ENCODE measurements around the gene TARBP1. TPM values are rescaled to one million over a fixed set of nuclear protein-coding genes. Genes with fewer than 3 reads are reported as not detected.
A peak's percentile ranks its signal among the peaks of the same experiment; 100 is the strongest.
"Not testable (repeated sequence)": the region's sequence is repeated elsewhere in the genome, so short reads cannot be mapped to it uniquely, and the experiment has no call there.

TARBP1 gene
- total RNA-seq, 2 donors from 2014 or later: 25.3 to 51.4 TPM

DNA sequence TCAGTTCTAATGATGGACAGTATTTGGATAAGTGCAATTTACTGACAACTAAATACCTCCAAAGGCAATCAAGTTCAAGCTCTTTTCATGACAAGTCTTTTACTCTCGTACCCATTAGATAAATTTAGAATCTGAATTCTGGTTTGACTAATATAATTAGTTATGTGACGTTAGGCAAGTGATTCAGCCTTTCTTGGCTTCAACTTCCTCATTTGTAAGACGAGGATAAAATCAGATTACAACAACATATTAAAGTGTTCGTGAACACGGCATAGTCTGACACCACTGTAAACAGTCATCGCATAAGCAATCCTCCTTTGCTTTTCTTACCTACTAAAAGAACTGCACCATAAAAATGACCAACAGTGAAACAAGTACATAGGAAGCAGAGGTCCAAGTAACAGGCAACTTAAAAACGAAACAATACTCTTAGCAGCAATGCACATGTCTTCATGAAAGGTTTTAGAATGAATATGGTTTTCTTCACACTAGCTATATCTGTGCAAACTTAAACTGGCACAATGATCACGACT is 80.1 kb downstream of the TARBP1 start:
- DNase-seq (ENCODE audit: low spot score): no peak
- Mint-ChIP-seq H3K36me3 (peaks cover 12% of the 10 kb centered on the region), H3K4me3 (peak overlapping the region; percentile 83), H3K27me3 (no peaks in the 10 kb centered on the region), H3K27ac (peak overlapping the region; percentile 85 to 92), H3K9me3 (no peaks in the 10 kb centered on the region), H3K4me1 (ENCODE audit: low read depth in 2 of 2) (peaks cover 35 to 48% of the 10 kb centered on the region in 2 donors)
- ATAC-seq: peak; percentile 88 to 93

DNA sequence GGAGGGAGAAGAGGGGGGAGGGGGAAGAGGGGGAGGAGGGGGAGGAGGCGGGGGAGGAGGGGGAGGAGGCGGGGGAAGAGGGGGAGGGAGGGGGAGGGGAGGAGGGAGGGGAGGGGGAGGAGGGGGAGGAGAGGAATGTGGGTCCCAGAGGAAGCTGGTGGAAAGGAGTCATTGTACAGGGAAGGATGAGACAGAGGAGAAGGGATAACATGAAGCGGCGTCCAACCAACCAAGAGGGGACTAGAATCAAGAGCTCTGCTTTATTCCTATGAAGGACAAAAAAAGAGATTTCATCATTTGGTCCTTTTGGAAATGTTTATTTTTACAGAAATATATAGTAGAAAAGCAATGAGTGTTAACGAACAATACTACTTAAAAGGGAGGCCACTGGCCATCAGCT is 81.2 kb downstream of the TARBP1 start:
- Mint-ChIP-seq H3K4me3 (no peak overlapping the region), H3K27ac (peak overlapping the region in 1 of 2 donors; percentile 85), H3K4me1 (ENCODE audit: low read depth in 2 of 2) (peaks cover 31 to 42% of the 10 kb centered on the region in 2 donors), H3K36me3 (peaks cover 8% of the 10 kb centered on the region), H3K27me3 (no peaks in the 10 kb centered on the region), H3K9me3 (no peaks in the 10 kb centered on the region)
- DNase-seq (ENCODE audit: low spot score) (no peak), ATAC-seq (no peak)

DNA sequence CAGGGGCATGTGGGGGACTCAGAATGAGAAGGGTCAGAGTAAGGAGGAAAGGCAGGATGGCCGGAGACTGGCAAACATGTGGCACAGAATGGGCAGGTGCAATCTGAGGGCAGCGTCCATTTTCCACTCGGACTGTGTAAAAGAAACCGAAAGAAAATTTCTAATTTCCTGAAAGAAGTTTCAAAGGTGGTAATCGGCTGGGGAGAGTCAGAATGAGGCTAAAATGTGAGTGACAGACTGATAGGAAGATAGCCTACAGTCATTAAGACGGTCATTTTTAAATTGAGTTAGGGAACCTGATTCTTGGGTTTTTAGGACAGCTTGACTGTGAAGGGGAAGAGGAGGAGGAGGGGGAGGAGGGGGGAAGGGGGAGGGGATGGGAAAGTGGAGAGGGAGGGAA is 82.1 kb downstream of the TARBP1 start:
- ATAC-seq: no peak
- no peak for DNase-seq (ENCODE audit: low spot score)
- peak overlapping the region; percentile 56 for H3K4me3 Mint-ChIP-seq
- no peaks in the 10 kb centered on the region for H3K27me3 Mint-ChIP-seq
- H3K9me3 Mint-ChIP-seq: no peaks in the 10 kb centered on the region
- H3K36me3 Mint-ChIP-seq: peaks cover 8% of the 10 kb centered on the region
- peak overlapping the region; percentile 77 to 82 for H3K27ac Mint-ChIP-seq
- H3K4me1 Mint-ChIP-seq (ENCODE audit: low read depth in 2 of 2): peaks cover 29 to 38% of the 10 kb centered on the region in 2 donors

DNA sequence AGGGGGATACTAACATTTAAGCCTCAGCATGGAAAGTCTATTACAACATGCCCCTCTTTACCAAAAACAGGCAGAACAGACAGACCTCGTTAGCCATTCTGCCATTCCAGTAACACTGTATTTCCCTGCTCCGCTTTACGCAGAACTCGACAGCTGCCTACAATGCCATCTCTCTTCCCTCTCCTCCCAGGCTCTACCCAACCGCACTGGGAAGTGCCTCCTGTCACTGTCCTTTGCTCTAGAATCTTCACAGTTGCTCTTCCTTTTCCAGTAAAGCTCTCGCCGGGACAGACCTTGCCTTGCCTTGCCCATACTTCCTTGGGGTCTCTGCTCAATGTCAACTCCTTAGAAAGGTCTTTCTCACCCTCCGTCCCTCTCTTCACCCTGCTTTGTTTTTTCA is 82.9 kb downstream of the TARBP1 start:
- Mint-ChIP-seq H3K4me3 (no peak overlapping the region), H3K36me3 (peaks cover 12% of the 10 kb centered on the region), H3K27me3 (no peaks in the 10 kb centered on the region), H3K27ac (no peak overlapping the region), H3K4me1 (ENCODE audit: low read depth in 2 of 2) (peaks cover 21 to 30% of the 10 kb centered on the region in 2 donors), H3K9me3 (no peaks in the 10 kb centered on the region)
- DNase-seq (ENCODE audit: low spot score): no peak
- ATAC-seq: no peak

DNA sequence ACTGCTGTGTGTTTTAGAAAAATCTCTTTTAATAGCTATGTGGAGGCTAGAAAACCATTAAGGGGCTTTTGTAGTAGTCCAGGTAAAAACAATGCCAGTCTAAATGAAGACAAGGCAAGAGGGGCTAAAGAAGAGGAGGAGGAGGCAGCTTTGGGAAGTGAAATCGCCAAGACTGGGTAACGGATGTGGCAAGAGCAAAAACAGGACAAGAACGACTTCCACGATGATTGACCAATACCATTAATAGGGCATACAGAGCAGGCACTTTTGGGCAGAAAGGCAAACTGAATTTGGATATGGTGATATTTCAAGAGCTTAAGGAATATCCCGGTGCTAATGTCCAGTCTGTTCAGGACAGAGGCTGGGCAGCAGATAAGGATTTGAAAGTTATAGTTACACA is 83.7 kb downstream of the TARBP1 start:
- ATAC-seq (no peak), DNase-seq (ENCODE audit: low spot score) (no peak)
- Mint-ChIP-seq H3K27ac (peak overlapping the region in 1 of 2 donors; percentile 2), H3K27me3 (no peaks in the 10 kb centered on the region), H3K36me3 (peaks cover 12% of the 10 kb centered on the region), H3K9me3 (no peaks in the 10 kb centered on the region), H3K4me1 (ENCODE audit: low read depth in 2 of 2) (peaks cover 14 to 23% of the 10 kb centered on the region in 2 donors), H3K4me3 (no peak overlapping the region)

DNA sequence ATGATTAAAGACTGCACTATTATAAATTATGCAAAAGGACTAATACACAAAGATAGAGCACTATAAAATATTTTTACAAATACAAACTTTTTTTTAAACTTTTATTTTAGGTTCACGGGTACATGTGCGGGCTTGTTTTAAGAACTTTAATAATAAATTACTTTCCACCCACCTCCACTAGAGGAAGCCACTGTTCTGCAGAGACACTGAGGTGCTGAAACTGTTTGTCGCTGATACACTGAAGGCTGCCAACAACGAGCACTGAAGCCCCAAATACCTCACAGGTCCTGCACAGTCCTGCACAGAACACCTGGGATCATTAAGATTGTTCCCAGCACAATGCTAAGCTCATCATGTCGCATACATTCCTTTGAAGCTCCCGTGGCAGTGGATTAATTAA is 85.8 kb downstream of the TARBP1 start:
- Mint-ChIP-seq H3K4me3 (no peak overlapping the region), H3K27ac (no peak overlapping the region), H3K4me1 (ENCODE audit: low read depth in 2 of 2) (peaks cover 4 to 6% of the 10 kb centered on the region in 2 donors), H3K36me3 (peaks cover 12% of the 10 kb centered on the region), H3K27me3 (no peaks in the 10 kb centered on the region), H3K9me3 (no peaks in the 10 kb centered on the region)
- DNase-seq (ENCODE audit: low spot score) (no peak), ATAC-seq (no peak)

DNA sequence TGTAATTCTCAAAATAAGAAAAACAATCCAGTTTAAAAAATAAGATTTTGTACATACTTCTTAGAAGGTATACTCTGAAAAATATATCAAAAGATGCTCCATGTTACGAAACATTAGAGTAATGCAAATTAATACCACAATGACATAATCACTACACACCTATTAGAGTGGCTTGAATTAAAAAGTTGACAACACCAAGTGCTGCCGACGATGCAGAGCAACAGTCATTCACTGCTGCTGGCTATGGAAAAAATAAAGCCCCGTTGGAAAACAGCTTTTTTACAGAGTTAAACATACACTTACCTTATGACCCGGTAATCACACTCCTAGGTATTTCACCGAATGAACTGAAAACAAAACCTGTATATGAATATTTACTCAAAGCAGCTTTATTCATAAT is 90.9 kb downstream of the TARBP1 start:
- Mint-ChIP-seq H3K36me3 (peaks cover 11% of the 10 kb centered on the region), H3K9me3 (no peaks in the 10 kb centered on the region), H3K27ac (no peak overlapping the region), H3K27me3 (no peaks in the 10 kb centered on the region), H3K4me3 (no peak overlapping the region), H3K4me1 (ENCODE audit: low read depth in 2 of 2) (peaks cover 0 to 4% of the 10 kb centered on the region in 2 donors)
- no peak for ATAC-seq
- DNase-seq (ENCODE audit: low spot score): no peak

DNA sequence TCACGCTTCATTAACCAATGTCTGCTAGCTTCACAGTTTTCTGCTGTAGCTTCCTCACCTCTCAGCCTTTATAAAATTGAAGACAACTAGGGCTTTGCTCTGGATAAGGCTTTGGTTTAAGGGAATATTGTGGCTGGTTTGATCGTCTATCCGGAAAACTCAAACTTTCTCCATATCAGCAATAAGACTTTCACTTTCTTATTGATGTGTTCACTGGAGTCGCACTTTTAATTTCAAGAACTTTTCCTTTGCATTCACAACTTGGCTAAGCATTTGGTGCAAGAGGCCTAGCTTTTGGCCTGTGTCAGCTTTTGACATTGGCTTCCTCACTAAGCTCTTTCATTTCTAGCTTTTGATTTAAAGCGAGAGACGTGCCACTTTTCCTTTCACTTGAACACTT is 92.9 kb downstream of the TARBP1 start:
- H3K27ac Mint-ChIP-seq: peak overlapping the region; percentile 27 to 50

DNA sequence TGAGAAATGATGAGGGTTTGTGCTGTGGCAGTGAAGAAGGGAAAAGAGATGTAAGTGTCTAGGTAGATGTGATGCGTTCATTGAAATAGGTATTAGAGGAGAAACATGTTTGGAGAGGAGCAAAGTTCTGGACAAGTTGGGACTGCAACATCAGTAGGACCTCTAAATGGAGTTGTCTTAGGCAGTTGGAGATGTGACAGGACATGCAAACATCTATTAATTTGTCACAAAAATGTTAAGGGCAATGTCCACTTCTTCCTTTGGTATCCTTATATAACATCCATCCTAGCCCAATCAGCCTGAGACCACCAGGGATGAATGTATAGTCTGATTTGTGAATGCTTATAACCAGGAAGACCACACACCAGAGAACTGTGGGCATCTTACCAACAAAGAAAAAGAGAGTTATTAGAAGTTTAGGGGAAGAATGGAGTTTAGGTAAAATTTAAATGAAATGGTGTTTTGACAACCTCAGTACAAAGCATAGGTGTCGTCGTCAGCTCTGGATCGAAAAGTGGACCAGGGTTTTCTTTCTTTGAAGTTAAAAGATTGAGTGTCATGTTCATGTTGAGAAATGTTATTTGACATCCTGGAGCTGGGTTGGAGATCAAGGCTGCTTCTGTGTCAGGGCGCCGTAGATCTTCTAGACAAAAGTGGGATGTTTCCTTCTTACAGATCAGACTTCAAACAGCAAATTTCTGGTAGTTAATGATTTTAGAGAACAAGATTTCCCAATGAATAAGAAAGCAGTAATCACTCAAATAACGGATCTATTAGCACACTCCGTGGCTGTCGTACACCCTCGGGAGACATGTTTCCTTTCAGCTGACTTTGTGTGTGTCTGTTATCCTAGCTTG is 97.1 kb downstream of the TARBP1 start:
- Mint-ChIP-seq H3K4me3 (no peak overlapping the region), H3K4me1 (ENCODE audit: low read depth in 2 of 2) (peaks cover 21 to 24% of the 10 kb centered on the region in 2 donors), H3K9me3 (no peaks in the 10 kb centered on the region), H3K27ac (peak overlapping the region in 1 of 2 donors; percentile 7), H3K27me3 (no peaks in the 10 kb centered on the region), H3K36me3 (peaks cover 43% of the 10 kb centered on the region)
- DNase-seq (ENCODE audit: low spot score) (no peak), ATAC-seq (no peak)

More for the DNA sequence above, 92.9 kb downstream of the TARBP1 start:
- H3K9me3 Mint-ChIP-seq: no peaks in the 10 kb centered on the region
- no peaks in the 10 kb centered on the region for H3K27me3 Mint-ChIP-seq
- no peak overlapping the region for H3K4me3 Mint-ChIP-seq
- DNase-seq (ENCODE audit: low spot score): no peak
- H3K36me3 Mint-ChIP-seq: peaks cover 14% of the 10 kb centered on the region
- peaks cover 5 to 13% of the 10 kb centered on the region in 2 donors for H3K4me1 Mint-ChIP-seq (ENCODE audit: low read depth in 2 of 2)
- no peak for ATAC-seq

DNA sequence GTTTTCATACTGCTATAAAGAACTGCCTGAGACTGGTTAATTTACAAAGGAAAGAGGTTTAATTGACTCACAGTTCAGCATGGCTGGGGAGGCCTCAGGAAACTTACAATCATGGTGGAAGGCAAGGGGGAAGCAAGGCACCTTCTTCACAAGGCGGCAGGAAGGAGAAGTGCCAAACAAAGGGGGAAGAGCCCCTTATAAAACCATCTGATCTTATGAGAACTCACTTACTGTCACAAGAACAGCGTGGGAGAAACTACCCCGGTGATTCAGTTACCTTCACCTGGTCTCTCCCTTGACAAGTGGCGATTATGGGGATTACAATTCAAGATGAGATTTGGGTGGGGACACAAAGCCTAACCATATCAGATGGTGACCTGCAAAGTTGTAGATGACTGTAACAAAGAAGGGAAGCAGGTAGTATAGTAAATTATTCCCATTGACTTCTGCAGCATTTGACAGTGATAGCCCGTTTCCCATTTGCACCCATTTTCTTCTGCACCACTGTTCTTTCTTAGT is 99.3 kb downstream of the TARBP1 start:
- DNase-seq (ENCODE audit: low spot score); H3K9me3 Mint-ChIP-seq; H3K27ac Mint-ChIP-seq; H3K27me3 Mint-ChIP-seq; H3K4me3 Mint-ChIP-seq; ATAC-seq: not testable (repeated sequence)
- H3K36me3 Mint-ChIP-seq: peaks cover 47% of the 10 kb centered on the region
- H3K4me1 Mint-ChIP-seq (ENCODE audit: low read depth in 2 of 2): peaks cover 26 to 34% of the 10 kb centered on the region in 2 donors

DNA sequence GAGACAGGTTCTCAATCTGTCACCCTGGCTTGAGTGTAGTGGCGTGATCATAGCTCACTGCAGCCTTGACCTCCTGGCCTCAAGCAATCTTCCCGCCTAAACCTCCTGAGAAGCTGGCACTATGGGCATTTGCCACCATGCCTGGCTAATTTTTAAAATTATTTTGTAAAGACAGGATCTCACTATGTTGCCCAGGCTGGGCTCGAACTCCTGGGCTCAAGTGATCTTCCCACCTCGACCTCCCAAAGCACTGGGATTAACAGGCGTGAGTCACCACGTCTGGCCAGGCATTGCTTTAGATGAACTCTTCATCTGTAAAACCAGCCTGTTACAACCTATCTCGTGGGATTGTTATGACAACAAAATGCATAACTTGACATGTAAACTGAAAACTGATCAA is 103.3 kb downstream of the TARBP1 start:
- H3K4me3 Mint-ChIP-seq: peak overlapping the region; percentile 39
- H3K4me1 Mint-ChIP-seq (ENCODE audit: low read depth in 2 of 2): peaks cover 33 to 49% of the 10 kb centered on the region in 2 donors
- H3K27ac Mint-ChIP-seq: peak overlapping the region in 1 of 2 donors; percentile 25
- H3K9me3 Mint-ChIP-seq: no peaks in the 10 kb centered on the region
- DNase-seq (ENCODE audit: low spot score) (no peak), ATAC-seq (no peak)
- peaks cover 48% of the 10 kb centered on the region for H3K36me3 Mint-ChIP-seq
- peaks cover 0 to 2% of the 10 kb centered on the region in 2 donors for H3K27me3 Mint-ChIP-seq

DNA sequence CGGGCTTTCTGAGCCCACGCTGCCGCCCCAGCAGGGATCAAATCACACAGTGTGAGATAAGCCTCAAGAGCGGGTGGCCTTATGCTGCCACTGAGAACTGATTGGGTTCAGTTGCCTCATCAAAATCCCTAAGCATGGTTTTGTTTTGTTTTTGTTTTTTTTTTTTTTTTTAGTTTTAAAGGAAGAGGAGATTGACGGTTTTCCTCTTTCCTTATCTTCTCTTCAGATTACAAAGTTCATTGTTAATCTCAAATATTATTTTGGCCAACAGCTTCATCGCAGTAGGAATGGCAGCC is 105.1 kb downstream of the TARBP1 start:
- peaks cover 35 to 50% of the 10 kb centered on the region in 2 donors for H3K4me1 Mint-ChIP-seq (ENCODE audit: low read depth in 2 of 2)
- DNase-seq (ENCODE audit: low spot score) (no peak), ATAC-seq (peak in 1 of 2 donors; percentile 41)
- peak overlapping the region; percentile 98 to 100 for H3K27ac Mint-ChIP-seq
- H3K4me3 Mint-ChIP-seq: peak overlapping the region; percentile 90
- H3K9me3 Mint-ChIP-seq: no peaks in the 10 kb centered on the region
- peaks cover 0 to 6% of the 10 kb centered on the region in 2 donors for H3K27me3 Mint-ChIP-seq
- H3K36me3 Mint-ChIP-seq: peaks cover 34% of the 10 kb centered on the region

DNA sequence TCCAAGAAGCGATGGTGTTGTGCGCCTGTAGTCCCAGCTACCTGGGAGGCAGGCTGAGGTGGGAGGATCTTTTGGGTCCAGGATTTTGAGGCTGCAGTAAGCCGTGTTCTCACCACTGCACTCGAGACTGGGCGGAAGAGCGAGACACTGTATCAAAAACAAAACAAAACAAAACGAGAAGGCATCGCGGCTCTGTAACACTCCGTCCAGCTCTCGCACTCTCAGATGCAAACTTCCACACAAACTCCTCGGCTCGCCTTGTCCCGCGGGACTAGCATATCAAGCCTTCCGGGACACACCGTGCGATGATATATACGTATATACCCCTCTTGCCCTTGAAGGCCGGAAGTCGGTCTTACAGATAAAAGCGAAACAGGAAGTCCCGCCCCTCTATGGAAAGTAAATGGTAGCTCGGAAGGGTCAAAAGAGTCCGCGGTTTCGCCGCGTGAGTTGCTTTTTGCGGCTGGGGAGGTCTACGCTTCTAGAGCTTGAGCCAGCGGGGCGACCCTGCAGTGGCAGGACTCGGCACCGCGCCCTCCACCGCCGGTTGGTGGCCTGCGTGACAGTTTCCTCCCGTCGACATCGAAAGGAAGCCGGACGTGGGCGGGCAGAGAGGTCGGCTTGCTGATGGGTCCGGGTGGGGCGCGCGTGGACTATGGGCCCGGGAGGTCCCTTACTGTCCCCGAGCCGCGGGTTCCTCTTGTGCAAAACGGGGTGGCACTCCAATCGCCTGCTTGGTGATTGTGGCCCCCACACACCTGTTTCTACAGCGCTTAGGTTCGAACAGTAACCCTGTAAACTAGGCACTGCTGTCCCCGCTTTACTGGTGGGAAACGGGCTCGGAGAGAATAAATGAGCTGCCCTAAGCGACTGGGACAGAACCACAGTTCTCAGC is 105.7 kb downstream of the TARBP1 start, which contains the start of gene COA6:
Gene COA6, plus strand, starts transcription at position 393 of the 895 bp plus-strand sequence. Its CDS starts 11 bp downstream, at position 404.
- peaks cover 2 to 10% of the 10 kb centered on the region in 2 donors for H3K27me3 Mint-ChIP-seq
- H3K9me3 Mint-ChIP-seq: no peaks in the 10 kb centered on the region
- H3K4me1 Mint-ChIP-seq (ENCODE audit: low read depth in 2 of 2): peaks cover 36 to 52% of the 10 kb centered on the region in 2 donors
- DNase-seq (ENCODE audit: low spot score) (peak; percentile 96), ATAC-seq (peak; percentile 94 to 95)
- H3K36me3 Mint-ChIP-seq: peaks cover 29% of the 10 kb centered on the region
- peak within 1 kb of the TSS; percentile 90 for H3K4me3 Mint-ChIP-seq
- H3K27ac Mint-ChIP-seq: peak within 1 kb of the TSS; percentile 98 to 100

All from natural killer cell treated with Interleukin-12 subunit alpha and Interleukin-12 subunit beta and Interleukin-15 and Interleukin-18, amount 100 ng/mL, for 72 hours (primary cell).